ENCODE measurements around the gene RPL21. TPM values are rescaled to one million over a fixed set of nuclear protein-coding genes. Genes with fewer than 3 reads are reported as not detected.

RPL21 gene
- total and polyA plus RNA-seq, 2 donors (not counting 1 experiment from before 2014, with no cell fraction given): 1,937 to 2,245 TPM

DNA sequence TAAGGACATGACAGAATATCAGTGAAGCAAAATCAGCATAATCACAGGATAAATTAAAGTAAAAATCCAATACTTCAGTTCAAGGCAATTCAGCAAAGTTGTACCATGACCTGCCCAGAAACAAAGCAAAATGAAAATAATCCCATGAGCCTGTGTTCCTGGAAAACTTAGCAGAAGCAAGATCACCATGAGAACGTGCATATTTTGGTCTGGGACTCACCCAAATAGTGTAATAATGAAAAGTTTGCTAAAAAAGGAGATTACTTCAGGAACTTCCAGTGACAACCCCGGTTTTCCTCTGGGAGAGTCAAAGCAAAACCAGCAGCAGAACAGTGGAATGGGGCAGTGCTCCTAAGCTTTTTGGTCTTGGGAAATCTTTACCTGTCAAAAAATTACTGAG, 14.9 kb upstream of the RPL21 start:
- intact Hi-C loops (cut with micrococcal nuclease): no loop called here
- TF ChIP-seq, protein P1, sequence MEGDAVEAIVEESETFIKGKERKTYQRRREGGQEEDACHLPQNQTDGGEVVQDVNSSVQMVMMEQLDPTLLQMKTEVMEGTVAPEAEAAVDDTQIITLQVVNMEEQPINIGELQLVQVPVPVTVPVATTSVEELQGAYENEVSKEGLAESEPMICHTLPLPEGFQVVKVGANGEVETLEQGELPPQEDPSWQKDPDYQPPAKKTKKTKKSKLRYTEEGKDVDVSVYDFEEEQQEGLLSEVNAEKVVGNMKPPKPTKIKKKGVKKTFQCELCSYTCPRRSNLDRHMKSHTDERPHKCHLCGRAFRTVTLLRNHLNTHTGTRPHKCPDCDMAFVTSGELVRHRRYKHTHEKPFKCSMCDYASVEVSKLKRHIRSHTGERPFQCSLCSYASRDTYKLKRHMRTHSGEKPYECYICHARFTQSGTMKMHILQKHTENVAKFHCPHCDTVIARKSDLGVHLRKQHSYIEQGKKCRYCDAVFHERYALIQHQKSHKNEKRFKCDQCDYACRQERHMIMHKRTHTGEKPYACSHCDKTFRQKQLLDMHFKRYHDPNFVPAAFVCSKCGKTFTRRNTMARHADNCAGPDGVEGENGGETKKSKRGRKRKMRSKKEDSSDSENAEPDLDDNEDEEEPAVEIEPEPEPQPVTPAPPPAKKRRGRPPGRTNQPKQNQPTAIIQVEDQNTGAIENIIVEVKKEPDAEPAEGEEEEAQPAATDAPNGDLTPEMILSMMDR (IDR thresholded peaks at IDR 0.05): no peak
- no peak for TF ChIP-seq EZH2 (IDR thresholded peaks at IDR 0.05; ENCODE audit: borderline replicate concordance, insufficient read depth, low read depth, low read length, poor library complexity, severe bottlenecking)
- 100% methylated on average over 2 of the region's 2 CpGs for WGBS (ENCODE audit: insufficient coverage)

DNA sequence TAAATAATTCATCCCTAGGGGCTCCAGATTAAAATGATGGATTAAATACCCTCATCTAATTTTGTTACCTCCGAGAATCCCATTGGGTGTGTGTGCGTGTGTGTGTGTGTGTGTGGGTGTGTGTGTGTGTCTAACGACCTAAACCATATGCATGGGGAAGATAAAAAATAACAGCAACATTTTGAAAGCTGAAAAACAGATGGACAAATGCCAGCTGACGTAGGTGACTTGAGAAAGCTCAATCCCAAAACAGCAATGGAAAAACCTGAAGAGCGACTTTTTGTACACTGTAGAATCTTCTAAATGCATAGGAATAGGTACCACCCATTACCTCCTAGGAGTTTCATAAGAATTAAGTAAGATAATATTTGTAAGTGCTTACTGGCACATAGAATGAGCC, 8.7 kb upstream of the RPL21 start:
- H3K9ac ChIP-seq (ENCODE audit: low read length): no peak overlapping the region
- CTCF ChIA-PET: no interaction called here

More for the DNA sequence above, 14.9 kb upstream of the RPL21 start:
- Histone ChIP-seq H4K20me1 (ENCODE audit: control insufficient read depth, insufficient read depth, low read length, poor library complexity, severe bottlenecking) (no peaks in the 10 kb centered on the region), H3K9me3 (ENCODE audit: control extremely low read depth in 1 of 3, control insufficient read depth in 2 of 3, insufficient read depth in 1 of 3, low read length in 2 of 3) (peaks cover 0 to 5% (median 4%) of the 10 kb centered on the region in 3 donors), H3K27ac (ENCODE audit: low read length in 2 of 2) (no peak overlapping the region), H3K9ac (ENCODE audit: low read length) (no peak overlapping the region), H3K4me3 (ENCODE audit: control extremely low read depth in 1 of 5, extremely low read depth in 1 of 5, insufficient read depth in 1 of 5, low read depth in 2 of 5, low read length in 4 of 5) (no peak overlapping the region), H3K27me3 (replicated peaks in 1 of 4; ENCODE audit: control extremely low read depth in 1 of 4, control insufficient read depth in 3 of 4, insufficient read depth in 4 of 4, low read length in 3 of 4) (no peaks in the 10 kb centered on the region), H3K36me3 (replicated peaks in 1 of 2; ENCODE audit: control extremely low read depth in 1 of 2, control insufficient read depth in 1 of 2, extremely low read depth in 1 of 2, insufficient read depth in 2 of 2, low read length in 1 of 2) (no peaks in the 10 kb centered on the region), H3K79me2 (ENCODE audit: control insufficient read depth, insufficient read depth, low read length) (no peaks in the 10 kb centered on the region), H2AFZ (ENCODE audit: insufficient read depth, low read depth, low read length, poor library complexity, severe bottlenecking) (no peak overlapping the region), H3K4me1 (ENCODE audit: control insufficient read depth in 2 of 2, insufficient read depth in 2 of 2, low read length in 2 of 2) (no peaks in the 10 kb centered on the region), H3K4me2 (replicated peaks; ENCODE audit: low read depth, low read length, poor library complexity, severe bottlenecking) (no peak overlapping the region)
- DNase-seq (no peak), ATAC-seq (ENCODE audit: low read depth) (no peak)
- no peaks in the 10 kb centered on the region for H3K27me3 Mint-ChIP-seq
- ChIA-PET POLR2A (no interaction called here), CTCF (no interaction called here)
- no peak overlapping the region for H3K27ac Mint-ChIP-seq
- no peaks in the 10 kb centered on the region for H3K4me1 Mint-ChIP-seq
- no peak overlapping the region for H3K4me3 Mint-ChIP-seq
- peaks cover 3% of the 10 kb centered on the region for H3K9me3 Mint-ChIP-seq (ENCODE audit: insufficient read depth)

More for the DNA sequence above, 8.7 kb upstream of the RPL21 start:
- Histone ChIP-seq H3K36me3 (replicated peaks in 1 of 2; ENCODE audit: control extremely low read depth in 1 of 2, control insufficient read depth in 1 of 2, extremely low read depth in 1 of 2, insufficient read depth in 2 of 2, low read length in 1 of 2) (peaks cover 0 to 3% of the 10 kb centered on the region in 2 experiments), H3K4me3 (ENCODE audit: control extremely low read depth in 1 of 5, extremely low read depth in 1 of 5, insufficient read depth in 1 of 5, low read depth in 2 of 5, low read length in 4 of 5) (no peak overlapping the region), H4K20me1 (ENCODE audit: control insufficient read depth, insufficient read depth, low read length, poor library complexity, severe bottlenecking) (no peaks in the 10 kb centered on the region), H3K27ac (ENCODE audit: low read length in 2 of 2) (no peak overlapping the region), H3K4me1 (ENCODE audit: control insufficient read depth in 2 of 2, insufficient read depth in 2 of 2, low read length in 2 of 2) (peaks cover 0 to 6% of the 10 kb centered on the region in 2 donors), H3K79me2 (ENCODE audit: control insufficient read depth, insufficient read depth, low read length) (no peaks in the 10 kb centered on the region), H2AFZ (ENCODE audit: insufficient read depth, low read depth, low read length, poor library complexity, severe bottlenecking) (no peak overlapping the region), H3K27me3 (replicated peaks in 1 of 4; ENCODE audit: control extremely low read depth in 1 of 4, control insufficient read depth in 3 of 4, insufficient read depth in 4 of 4, low read length in 3 of 4) (no peaks in the 10 kb centered on the region), H3K4me2 (replicated peaks; ENCODE audit: low read depth, low read length, poor library complexity, severe bottlenecking) (no peak overlapping the region), H3K9me3 (ENCODE audit: control extremely low read depth in 1 of 3, control insufficient read depth in 2 of 3, insufficient read depth in 1 of 3, low read length in 2 of 3) (no peaks in the 10 kb centered on the region)
- Mint-ChIP-seq H3K4me3 (no peak overlapping the region), H3K9me3 (ENCODE audit: insufficient read depth) (no peaks in the 10 kb centered on the region), H3K27me3 (no peaks in the 10 kb centered on the region), H3K4me1 (peaks cover 10% of the 10 kb centered on the region), H3K27ac (no peak overlapping the region)
- WGBS (ENCODE audit: insufficient coverage): no CpG with 5 or more reads among the region's 5 CpGs
- DNase-seq (no peak), ATAC-seq (ENCODE audit: low read depth) (no peak)
- POLR2A ChIA-PET: no interaction called here
- intact Hi-C loops (cut with micrococcal nuclease): no loop called here
- TF ChIP-seq, protein P1 (IDR thresholded peaks at IDR 0.05): no peak
- TF ChIP-seq EZH2 (IDR thresholded peaks at IDR 0.05; ENCODE audit: borderline replicate concordance, insufficient read depth, low read depth, low read length, poor library complexity, severe bottlenecking): no peak
